T-helper 22 cell (primary cell): ENCODE measurements around the gene MYT1.
"Not testable (repeated sequence)": the region's sequence is repeated elsewhere in the genome, so short reads cannot be mapped to it uniquely, and the experiment has no call there.

Experiments used
- DNase-seq: peaks from one replicate; pipeline ENCODE4 v3.0.0-alpha.2; 2020; ENCODE audit warnings: low read depth

Gene MYT1

DNA sequence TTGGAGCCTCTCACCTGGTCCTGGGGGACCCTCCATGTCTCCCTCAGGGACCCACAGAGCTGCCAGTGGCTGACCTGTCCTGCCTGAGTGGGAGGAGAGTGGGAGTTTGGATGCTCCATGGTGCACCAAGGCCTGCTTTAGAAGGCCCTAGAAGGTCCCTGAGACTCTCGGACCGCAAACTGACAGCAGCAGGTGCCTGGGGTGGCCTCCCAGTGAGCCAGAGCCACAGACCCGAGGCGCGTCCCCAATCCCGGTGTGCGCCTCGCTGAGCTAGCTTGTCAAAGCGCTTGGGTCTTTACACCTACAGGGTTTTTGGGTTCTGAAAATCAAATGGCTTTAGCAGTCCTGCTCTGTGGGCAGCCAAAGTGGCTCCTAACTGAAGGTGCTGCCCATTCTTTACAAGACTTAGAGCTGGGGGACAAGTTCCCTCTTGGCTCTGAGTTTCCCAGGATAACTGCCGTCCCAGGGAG is 4.9 kb downstream of the MYT1 start:
- no peak for DNase-seq

DNA sequence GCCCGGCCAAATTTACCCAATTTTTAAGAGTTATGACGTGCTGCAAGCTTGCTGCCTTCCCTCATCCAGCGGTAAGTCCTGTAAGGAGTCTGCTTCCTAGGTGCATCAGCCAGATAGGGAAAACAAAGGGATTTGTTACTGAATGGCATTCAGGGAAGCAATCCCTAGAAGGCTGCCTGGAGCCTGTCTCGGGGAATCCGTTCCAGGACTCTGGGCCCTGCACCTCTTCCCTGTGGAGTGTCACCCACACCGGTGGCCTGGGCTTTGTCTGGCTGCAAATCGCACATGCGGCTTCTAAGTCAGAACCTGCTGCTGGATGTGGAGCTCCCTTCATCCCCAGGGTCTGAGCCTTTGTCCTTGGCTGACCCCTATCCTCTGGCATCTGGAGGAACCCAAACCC is 7.0 kb downstream of the MYT1 start:
- no peak for DNase-seq

- DNase-seq: no peak
Measured at GRCh38 chr20:64173116-64173515, 8.9 kb downstream of the MYT1 start.

DNA sequence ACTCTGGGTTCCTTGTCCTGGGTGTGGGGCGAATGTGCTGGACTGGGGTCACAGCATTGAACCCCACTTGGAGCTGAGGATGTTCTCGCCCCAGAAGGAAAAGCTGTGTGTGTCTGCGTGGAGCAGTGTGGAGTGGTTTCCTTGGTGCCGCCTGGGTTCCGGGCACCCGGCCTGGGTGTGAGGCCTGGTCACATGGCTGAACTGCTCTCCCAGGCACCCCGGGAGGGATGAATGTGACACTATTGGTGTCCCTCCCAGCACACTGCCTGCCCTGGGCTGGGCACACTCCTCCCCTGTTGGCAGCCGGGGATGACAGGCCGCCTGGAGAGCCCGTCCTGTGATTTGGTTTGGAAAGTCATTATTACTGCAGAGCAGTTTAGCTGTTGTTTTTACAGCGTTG is 12.3 kb downstream of the MYT1 start:
- no peak for DNase-seq

- no peak for DNase-seq
Measured at GRCh38 chr20:64176971-64177370, 12.7 kb downstream of the MYT1 start.

DNA sequence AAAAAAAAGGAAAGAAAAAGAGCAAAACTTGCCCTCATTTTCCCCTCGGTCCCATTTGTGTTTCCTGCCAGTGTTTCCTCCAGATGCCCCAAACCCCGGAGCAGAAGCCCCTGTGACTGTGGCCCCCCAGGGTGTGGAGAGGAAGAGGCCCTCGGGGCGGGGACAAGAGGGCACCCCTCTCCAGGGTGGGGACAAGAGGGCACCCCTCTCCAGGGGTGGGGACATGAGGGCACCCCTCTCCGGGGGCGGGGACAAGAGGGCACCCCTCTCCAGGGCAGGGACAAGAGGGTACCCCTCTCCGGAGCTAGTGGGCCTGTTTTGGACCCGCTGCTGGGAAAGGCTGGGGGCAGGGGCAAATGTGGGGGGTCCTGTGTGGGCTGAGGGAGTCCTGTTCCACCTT is 13.1 kb downstream of the MYT1 start:
- no peak for DNase-seq

GRCh38 chr20:64177787-64178186 is 13.5 kb downstream of the MYT1 start:
- DNase-seq: no peak

GRCh38 chr20:64178925-64179324 is 14.7 kb downstream of the MYT1 start:
- DNase-seq: not testable (repeated sequence)

- DNase-seq: no peak
Measured at GRCh38 chr20:64179805-64180204, 15.6 kb downstream of the MYT1 start.

GRCh38 chr20:64180673-64181072 is 16.4 kb downstream of the MYT1 start:
- no peak for DNase-seq

GRCh38 chr20:64181391-64181790 is 17.1 kb downstream of the MYT1 start:
- DNase-seq: no peak

GRCh38 chr20:64182146-64182865 is 18.1 kb downstream of the MYT1 start:
- no peak for DNase-seq

- DNase-seq: no peak
Measured at GRCh38 chr20:64183313-64183712, 19.1 kb downstream of the MYT1 start.

DNA sequence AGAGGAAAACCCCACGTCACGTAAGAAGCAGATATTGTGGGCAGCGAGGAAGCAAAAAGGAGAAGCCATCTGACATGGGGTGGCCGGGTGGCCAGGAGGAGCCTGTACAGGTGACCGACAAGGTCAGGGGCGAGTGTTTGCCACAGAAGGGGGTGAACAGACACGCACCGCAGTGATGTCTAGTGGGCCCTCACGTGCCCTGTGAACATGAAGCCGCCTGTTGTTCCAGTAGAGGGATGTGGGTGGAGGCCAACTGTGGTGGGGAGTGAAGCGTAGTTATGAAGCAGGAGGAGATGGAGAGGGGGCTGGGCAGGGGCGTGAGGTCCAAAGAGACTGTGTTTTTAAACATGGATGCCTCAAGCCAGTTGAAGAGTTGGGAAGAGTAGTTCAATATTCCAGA is 20.5 kb downstream of the MYT1 start:
- no peak for DNase-seq

DNA sequence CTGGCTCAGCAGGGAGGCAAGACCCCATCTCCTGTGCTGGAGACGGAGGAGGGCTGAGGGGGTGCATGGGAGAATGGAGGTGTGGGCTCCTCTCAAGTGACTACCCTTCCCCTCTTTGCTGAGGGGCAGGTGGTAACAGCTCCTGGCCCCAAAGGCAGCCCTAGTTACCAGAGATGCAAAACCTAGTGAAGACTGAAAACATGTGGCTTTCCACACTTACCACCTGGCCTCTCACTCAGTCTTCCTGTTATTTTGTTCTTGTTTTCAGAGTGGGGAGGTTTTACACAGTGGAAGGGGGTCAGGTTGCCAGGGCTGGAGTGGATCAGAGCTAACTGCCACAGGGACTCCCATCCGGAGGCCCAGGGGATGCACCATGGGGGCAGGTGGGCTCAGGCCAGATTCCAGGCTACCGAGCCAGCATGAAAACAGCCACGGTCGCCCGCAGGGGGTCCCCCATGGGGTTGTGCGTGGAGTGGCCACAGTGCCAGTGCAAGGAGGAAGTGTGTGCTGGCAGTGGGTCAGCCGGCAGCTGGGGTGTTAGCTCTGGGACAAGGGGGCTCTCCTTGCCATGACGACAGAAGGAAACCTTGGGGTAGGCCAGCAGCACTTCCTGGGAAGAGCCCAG is 21.1 kb downstream of the MYT1 start:
- DNase-seq: no peak

DNA sequence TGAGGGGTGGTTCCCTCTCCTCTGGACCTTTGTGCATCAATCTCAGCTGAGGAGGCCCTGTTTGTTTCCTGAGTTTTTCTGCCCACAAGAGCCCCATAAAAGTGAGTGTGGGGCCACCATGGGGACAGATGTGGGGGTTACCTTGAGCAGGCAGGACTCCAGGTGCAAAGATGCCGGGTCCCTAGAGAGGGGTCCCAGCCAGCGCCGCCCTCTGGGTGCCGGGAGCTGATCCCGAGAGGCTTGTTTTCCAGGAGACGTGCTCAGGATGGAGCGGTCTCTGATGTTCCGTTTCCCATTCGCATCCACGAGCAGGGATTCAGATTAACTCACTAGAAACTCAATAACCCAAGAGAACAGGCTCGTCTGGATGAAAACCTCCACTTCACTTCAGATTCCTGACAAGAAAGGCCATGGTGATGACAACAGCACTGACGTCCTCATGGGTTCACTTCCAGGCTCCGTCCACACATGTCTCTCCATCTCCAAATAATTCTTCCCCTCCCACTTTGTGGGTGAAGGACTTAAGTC is 21.9 kb downstream of the MYT1 start:
- DNase-seq: no peak

DNA sequence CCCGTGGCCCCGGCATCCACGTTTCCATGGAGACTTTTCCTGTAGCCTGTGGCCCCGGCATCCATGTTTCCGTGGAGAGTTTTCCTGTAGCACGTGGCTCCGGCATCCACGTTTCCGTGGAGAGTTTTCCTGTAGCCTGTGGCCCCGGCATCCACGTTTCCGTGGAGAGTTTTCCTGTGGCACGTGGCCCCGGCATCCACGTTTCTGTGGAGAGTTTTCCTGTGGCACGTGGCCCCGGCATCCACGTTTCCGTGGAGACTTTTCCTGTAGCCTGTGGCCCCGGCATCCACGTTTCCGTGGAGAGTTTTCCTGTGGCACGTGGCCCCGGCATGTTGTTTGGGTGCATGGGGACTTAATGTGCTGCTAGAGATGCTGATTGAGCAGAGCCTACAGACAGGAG is 23.0 kb downstream of the MYT1 start:
- DNase-seq: not testable (repeated sequence)

DNA sequence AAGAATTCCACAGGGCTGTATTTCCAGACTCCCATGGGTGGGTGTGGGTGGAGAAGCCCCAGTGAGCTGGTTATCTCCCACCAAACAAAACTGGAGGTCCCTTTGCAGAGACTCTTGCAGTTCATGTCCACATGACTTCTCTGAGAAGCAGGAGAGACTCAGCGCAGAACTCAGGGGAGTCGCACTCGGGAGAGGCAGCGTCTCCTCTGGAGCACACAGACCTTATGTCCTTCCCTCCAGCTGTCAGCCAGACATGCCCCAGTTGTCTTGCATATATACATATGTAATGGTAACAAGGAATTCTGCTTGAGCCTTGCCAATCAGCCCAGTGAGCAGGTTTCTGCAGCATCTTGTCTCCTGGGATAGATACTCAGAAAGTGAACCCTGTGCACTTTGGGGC is 23.8 kb downstream of the MYT1 start:
- no peak for DNase-seq

DNA sequence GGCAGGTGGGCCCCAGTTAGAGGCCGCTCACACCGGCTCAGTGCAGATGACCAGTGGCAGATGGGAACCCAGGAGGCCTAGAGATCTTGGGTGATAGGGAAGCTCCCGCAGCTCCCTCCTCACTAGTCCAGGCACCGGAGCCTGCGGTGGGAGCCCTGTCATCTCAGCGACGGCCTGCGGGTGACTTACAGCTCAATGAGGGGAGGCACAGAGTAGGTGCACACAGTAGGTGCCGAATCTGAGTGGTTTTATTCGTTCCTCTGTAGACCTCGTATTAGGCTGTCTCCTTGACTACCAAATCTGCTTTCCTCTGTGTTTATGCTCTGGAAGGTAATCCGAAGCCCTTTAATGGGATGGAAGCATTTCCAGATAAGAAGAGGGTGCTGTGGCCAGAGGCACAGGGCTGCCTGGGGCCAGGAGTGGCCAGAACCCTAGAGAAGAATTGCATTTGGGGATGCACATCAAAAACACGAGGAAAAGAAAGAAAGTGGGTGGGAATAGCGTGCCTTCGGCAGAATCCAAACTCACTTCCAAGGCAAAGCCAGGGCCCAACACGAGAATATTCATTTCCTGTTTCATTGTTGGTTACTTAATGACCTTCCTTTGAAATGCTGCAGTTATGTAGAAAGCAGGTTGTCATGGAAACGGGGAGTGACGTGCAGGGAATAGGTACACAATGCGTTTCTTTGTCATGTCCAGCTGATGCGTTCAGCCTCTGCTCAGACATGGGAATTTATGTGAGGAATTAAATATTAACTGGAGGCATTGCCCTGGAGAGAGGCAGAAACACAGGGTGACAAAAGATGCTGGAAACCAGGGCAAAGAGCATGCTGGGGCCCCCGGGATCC is 24.7 kb downstream of the MYT1 start:
- DNase-seq: no peak

DNA sequence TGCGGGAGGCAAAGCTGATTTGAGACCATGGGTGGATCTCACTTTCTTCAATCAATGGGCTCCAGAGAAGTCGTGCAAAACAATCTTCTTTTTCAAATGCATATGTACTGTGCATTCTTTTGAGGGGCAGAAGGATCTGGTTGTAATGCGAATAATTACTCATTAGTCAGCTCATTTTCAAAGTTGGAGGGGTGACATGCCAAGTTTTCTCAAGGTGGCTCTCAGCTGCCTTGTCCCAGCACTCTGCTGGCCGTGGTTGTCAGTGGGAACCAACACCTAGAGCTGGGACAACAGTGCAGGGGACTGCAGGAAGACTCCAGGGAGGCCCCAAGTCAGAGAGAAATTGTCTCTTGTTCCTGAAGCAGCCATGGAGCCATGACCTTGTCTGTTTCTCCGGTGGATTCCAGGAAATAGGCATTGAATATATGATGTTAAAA is 25.3 kb downstream of the MYT1 start:
- DNase-seq: no peak

DNA sequence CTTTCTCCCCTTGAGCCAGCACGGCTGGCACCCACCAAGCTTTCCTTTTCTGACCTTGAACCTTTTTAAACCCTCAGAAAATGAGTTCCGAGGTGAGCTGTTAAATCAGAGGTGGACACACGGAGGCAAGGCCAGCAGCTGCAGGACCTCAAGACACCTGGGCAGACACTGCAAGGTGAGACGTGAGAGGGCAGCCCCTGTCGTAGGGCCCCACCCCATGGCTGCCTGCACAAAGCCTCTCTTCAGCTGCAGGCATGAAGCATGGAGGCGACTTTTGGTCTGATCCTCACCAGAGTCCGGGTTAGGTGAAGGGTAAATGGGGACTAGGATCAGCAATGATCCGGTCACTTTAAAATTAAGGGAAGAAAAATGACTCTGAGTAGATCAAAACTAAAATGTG is 25.7 kb downstream of the MYT1 start:
- DNase-seq: no peak

DNA sequence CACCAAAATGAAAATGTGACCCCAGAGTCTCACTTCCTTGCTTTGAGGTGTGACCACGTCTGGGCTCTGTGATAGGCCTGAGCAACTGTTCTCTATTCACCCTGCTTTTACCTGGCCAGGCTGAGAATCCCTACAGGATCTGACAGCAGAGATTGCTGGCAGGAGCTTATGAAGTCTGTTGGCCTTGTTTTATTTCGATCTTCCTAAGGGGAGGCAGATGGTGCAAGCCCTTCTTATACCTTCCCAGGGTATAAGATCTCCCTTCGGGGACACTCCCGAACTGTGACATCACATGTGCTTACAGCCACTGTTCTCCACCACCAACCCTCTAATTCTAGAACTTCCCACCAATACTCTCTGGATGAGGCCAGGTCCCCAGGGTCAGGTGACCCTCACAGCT is 26.8 kb downstream of the MYT1 start:
- DNase-seq: no peak

DNA sequence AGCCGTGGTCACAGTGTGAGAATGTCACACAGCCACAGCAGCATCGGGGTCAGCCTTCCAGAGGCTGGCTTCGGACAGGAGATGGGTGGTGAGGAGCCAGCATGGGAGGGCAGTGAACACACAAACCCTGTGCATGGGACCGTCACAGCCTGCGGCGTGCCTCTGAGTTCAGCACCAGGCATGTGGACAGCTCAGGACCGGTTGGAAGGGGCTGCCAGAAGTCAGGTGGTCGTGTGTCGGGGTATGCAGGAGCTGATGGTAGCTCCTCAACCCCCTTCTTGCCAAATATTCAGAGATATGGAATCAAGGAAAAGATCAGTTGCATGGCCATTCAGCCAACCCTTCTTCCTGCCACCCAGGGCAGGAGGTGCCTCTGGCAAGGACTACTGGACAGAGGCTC is 28.2 kb downstream of the MYT1 start:
- no peak for DNase-seq
